Measurements from ENCODE around the gene DAP.

The DAP gene

DNA sequence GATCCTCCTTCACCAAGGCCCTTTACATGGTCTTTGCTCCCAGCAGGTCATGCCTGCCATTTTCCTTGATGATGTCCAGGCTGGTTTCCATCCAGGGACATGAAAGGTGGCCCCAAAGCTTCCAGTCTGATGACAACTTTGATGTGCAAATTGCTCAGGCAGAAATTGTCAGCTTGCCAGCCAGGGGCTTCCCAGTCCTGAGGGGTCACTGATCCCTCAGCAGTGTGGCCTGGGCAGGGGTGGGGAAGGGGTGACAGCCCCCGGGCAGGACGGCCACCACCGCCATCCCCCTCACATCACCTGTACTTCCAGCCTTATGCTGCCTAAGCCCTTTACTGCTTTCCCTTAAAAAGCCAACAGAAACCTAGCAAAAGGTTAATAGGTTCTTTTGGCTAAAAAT lies 100.9 kb downstream of the DAP start:
- Histone ChIP-seq H3K36me3 (ENCODE audit: insufficient read depth, low read length) (peaks cover 13% of the 10 kb centered on the region), H3K79me2 (ENCODE audit: insufficient read depth, low read length) (no peaks in the 10 kb centered on the region), H3K4me2 (ENCODE audit: insufficient read depth, low read length) (no peak overlapping the region), H3K4me3 (ENCODE audit: low read depth in 1 of 2, low read length in 2 of 2) (no peak overlapping the region), H3K27ac (ENCODE audit: low read length) (no peak overlapping the region), H3K9me3 (ENCODE audit: insufficient read depth, low read length, severe bottlenecking) (no peaks in the 10 kb centered on the region), H3K4me1 (ENCODE audit: insufficient read depth, low read length) (no peaks in the 10 kb centered on the region), H3K27me3 (ENCODE audit: insufficient read depth, low read length, poor library complexity) (no peaks in the 10 kb centered on the region), H3K9ac (ENCODE audit: low read depth, low read length) (no peak overlapping the region), H4K20me1 (ENCODE audit: insufficient read depth, low read length) (peaks cover 15% of the 10 kb centered on the region; the same call in 1 of the 2 replicates), H2AFZ (ENCODE audit: low read depth, low read length) (no peak overlapping the region)
- no peak for ATAC-seq (ENCODE audit: insufficient read depth, low read depth)
- TF ChIP-seq CTCF (IDR thresholded peaks at IDR 0.05; ENCODE audit: borderline replicate concordance, extremely low read depth, low read length, poor library complexity, severe bottlenecking) (no peak), EZH2 (IDR thresholded peaks at IDR 0.05; ENCODE audit: borderline replicate concordance, low read depth, low read length, severe bottlenecking) (no peak)
- no peak for DNase-seq

- peaks cover 31% of the 10 kb centered on the region; the same call in 1 of the 2 replicates for H4K20me1 ChIP-seq (ENCODE audit: insufficient read depth, low read length)
- H3K27ac ChIP-seq (ENCODE audit: low read length), result no peak overlapping the region
- ATAC-seq (ENCODE audit: insufficient read depth, low read depth) (no peak), DNase-seq (no peak)
- H3K79me2 ChIP-seq (ENCODE audit: insufficient read depth, low read length), result no peaks in the 10 kb centered on the region
- H3K4me1 ChIP-seq (ENCODE audit: insufficient read depth, low read length), result no peaks in the 10 kb centered on the region
- H3K4me2 ChIP-seq (ENCODE audit: insufficient read depth, low read length), result no peak overlapping the region
- peaks cover 30% of the 10 kb centered on the region for H3K36me3 ChIP-seq (ENCODE audit: insufficient read depth, low read length)
- no peaks in the 10 kb centered on the region for H3K27me3 ChIP-seq (ENCODE audit: insufficient read depth, low read length, poor library complexity)
- H2AFZ ChIP-seq (ENCODE audit: low read depth, low read length), result no peak overlapping the region
- H3K9me3 ChIP-seq (ENCODE audit: insufficient read depth, low read length, severe bottlenecking), result no peaks in the 10 kb centered on the region
- no peak overlapping the region for H3K9ac ChIP-seq (ENCODE audit: low read depth, low read length)
- TF ChIP-seq EZH2 (IDR thresholded peaks at IDR 0.05; ENCODE audit: borderline replicate concordance, low read depth, low read length, severe bottlenecking) (no peak), CTCF (IDR thresholded peaks at IDR 0.05; ENCODE audit: borderline replicate concordance, extremely low read depth, low read length, poor library complexity, severe bottlenecking) (no peak)
- H3K4me3 ChIP-seq (ENCODE audit: low read depth in 1 of 2, low read length in 2 of 2), result no peak overlapping the region
These were observed 102.8 kb downstream of the DAP start for GRCh38 chr5:10658265-10658664.

GRCh38 chr5:10655972-10656830 lies 104.8 kb downstream of the DAP start:
- Histone ChIP-seq H3K4me2 (ENCODE audit: insufficient read depth, low read length) (no peak overlapping the region), H3K36me3 (ENCODE audit: insufficient read depth, low read length) (peaks cover 50% of the 10 kb centered on the region), H4K20me1 (ENCODE audit: insufficient read depth, low read length) (peaks cover 44% of the 10 kb centered on the region; the same call in 1 of the 2 replicates), H3K27ac (ENCODE audit: low read length) (no peak overlapping the region), H3K4me1 (ENCODE audit: insufficient read depth, low read length) (no peaks in the 10 kb centered on the region), H3K79me2 (ENCODE audit: insufficient read depth, low read length) (no peaks in the 10 kb centered on the region), H3K9ac (ENCODE audit: low read depth, low read length) (no peak overlapping the region), H2AFZ (ENCODE audit: low read depth, low read length) (no peak overlapping the region), H3K9me3 (ENCODE audit: insufficient read depth, low read length, severe bottlenecking) (no peaks in the 10 kb centered on the region), H3K4me3 (ENCODE audit: low read depth in 1 of 2, low read length in 2 of 2) (no peak overlapping the region), H3K27me3 (ENCODE audit: insufficient read depth, low read length, poor library complexity) (no peaks in the 10 kb centered on the region)
- DNase-seq (no peak), ATAC-seq (ENCODE audit: insufficient read depth, low read depth) (no peak)
- no peak for TF ChIP-seq CTCF (IDR thresholded peaks at IDR 0.05; ENCODE audit: borderline replicate concordance, extremely low read depth, low read length, poor library complexity, severe bottlenecking)
- no peak for TF ChIP-seq EZH2 (IDR thresholded peaks at IDR 0.05; ENCODE audit: borderline replicate concordance, low read depth, low read length, severe bottlenecking)
